Body of pancreas (tissue), 4 donors: ENCODE data around the gene PTK6.

ENCODE experiments used
- CTCF ChIP-seq, 7 experiments: fragments of 450-650 bp in 4 of 7; fragments of 200-600 bp in 3 of 7; sonication (generic) in 3 of 7; IDR thresholded peaks; one replicate each; pipeline ENCODE4 v1.5.1; 2016 to 2019; ENCODE audit warnings: antibody characterized with exemption in 7 of 7
- POLR2A ChIP-seq, 3 donors: fragments of 450-650 bp; IDR thresholded peaks; one replicate each; pipeline ENCODE4 v1.6.1; 2016; ENCODE audit warnings: antibody characterized with exemption in 3 of 3, mild to moderate bottlenecking in 2 of 3

GRCh38 chr20:63541371-63541770, 4.2 kb upstream of the PTK6 start:
- TF ChIP-seq CTCF (IDR thresholded peaks at IDR 0.05) = no peak
- TF ChIP-seq POLR2A (IDR thresholded peaks at IDR 0.05) = no peak
